ENCODE results near the gene GFRA1.

GFRA1 gene

GRCh38 chr10:116156819-116157218 is 116.2 kb downstream of the GFRA1 start:
- DNase-seq: no peak

- no peak for DNase-seq
Observed at GRCh38 chr10:116155191-116155590, 117.8 kb downstream of the GFRA1 start.

GRCh38 chr10:116154651-116155050 is 118.4 kb downstream of the GFRA1 start:
- DNase-seq: peak; percentile 48

GRCh38 chr10:116151076-116151475 is 121.9 kb downstream of the GFRA1 start:
- DNase-seq: peak; percentile 65

GRCh38 chr10:116150606-116151005 is 122.4 kb downstream of the GFRA1 start:
- no peak for DNase-seq

GRCh38 chr10:116147147-116147905 is 125.7 kb downstream of the GFRA1 start:
- DNase-seq: no peak

GRCh38 chr10:116146372-116147140 is 126.5 kb downstream of the GFRA1 start:
- DNase-seq: peak; percentile 66

- no peak for DNase-seq
Observed at GRCh38 chr10:116143673-116144222, 129.3 kb downstream of the GFRA1 start.

GRCh38 chr10:116141855-116142254 is 131.2 kb downstream of the GFRA1 start:
- DNase-seq: no peak

GRCh38 chr10:116141246-116141645 is 131.8 kb downstream of the GFRA1 start:
- DNase-seq: no peak

- no peak for DNase-seq
Observed at GRCh38 chr10:116139886-116140285, 133.1 kb downstream of the GFRA1 start.

- DNase-seq: no peak
Observed at GRCh38 chr10:116138897-116139296, 134.1 kb downstream of the GFRA1 start.

- DNase-seq: no peak
Observed at GRCh38 chr10:116136261-116136660, 136.7 kb downstream of the GFRA1 start.

GRCh38 chr10:116134322-116134721 is 138.7 kb downstream of the GFRA1 start:
- DNase-seq: no peak

- DNase-seq: no peak
Observed at GRCh38 chr10:116133634-116134033, 139.4 kb downstream of the GFRA1 start.

GRCh38 chr10:116132780-116133399 is 140.1 kb downstream of the GFRA1 start:
- DNase-seq: no peak

GRCh38 chr10:116130006-116130405 is 143.0 kb downstream of the GFRA1 start:
- no peak for DNase-seq

- DNase-seq: no peak
Observed at GRCh38 chr10:116126954-116127695, 145.9 kb downstream of the GFRA1 start.

- no peak for DNase-seq
Observed at GRCh38 chr10:116126239-116126638, 146.8 kb downstream of the GFRA1 start.

- no peak for DNase-seq
Observed at GRCh38 chr10:116125180-116125579, 147.8 kb downstream of the GFRA1 start.

GRCh38 chr10:116124777-116125176 is 148.2 kb downstream of the GFRA1 start:
- no peak for DNase-seq

GRCh38 chr10:116122664-116123063 is 150.3 kb downstream of the GFRA1 start:
- DNase-seq: no peak
